Vagina (tissue), 2 donors: ENCODE measurements around the gene GABRB3.

ENCODE experiments used
- POLR2AphosphoS5 ChIP-seq, 2 donors: sonication (generic); formaldehyde crosslinking; IDR thresholded peaks; one replicate each; pipeline ENCODE4 v1.9.0; 2017; ENCODE audit warnings: antibody characterized with exemption in 2 of 2, mild to moderate bottlenecking in 2 of 2, low read depth in 1 of 2; ENCODE audit not compliant: insufficient read depth in 1 of 2
- TF ChIP-seq, protein P1 (sequence below), 3 experiments: fragments of 450-650 bp in 2 of 3; fragments of 200-600 bp in 1 of 3; sonication (generic) in 1 of 3; IDR thresholded peaks; one replicate each; pipeline ENCODE4 v1.5.1; 2017 to 2019; ENCODE audit warnings: antibody characterized with exemption in 3 of 3, mild to moderate bottlenecking in 2 of 3, moderate library complexity in 2 of 3

DNA sequence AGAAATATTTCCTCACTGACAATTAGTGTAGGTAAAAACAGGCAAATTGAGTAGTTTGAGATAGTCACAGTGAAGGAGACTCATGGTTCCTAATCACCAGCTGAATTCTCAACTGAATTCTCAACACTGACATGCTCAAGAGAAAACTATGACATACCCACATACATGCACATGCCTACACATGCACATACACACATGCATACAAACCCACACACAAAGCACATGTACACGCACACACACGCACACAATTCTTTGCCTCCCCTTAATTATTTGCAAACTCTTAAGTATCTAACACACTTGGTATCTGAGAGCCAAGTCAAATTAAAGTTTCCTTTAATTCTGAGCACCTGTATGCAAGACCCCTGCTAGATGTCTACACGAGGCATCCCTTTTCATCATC, 111.8 kb downstream of the GABRB3 start:
- TF ChIP-seq, protein P1, sequence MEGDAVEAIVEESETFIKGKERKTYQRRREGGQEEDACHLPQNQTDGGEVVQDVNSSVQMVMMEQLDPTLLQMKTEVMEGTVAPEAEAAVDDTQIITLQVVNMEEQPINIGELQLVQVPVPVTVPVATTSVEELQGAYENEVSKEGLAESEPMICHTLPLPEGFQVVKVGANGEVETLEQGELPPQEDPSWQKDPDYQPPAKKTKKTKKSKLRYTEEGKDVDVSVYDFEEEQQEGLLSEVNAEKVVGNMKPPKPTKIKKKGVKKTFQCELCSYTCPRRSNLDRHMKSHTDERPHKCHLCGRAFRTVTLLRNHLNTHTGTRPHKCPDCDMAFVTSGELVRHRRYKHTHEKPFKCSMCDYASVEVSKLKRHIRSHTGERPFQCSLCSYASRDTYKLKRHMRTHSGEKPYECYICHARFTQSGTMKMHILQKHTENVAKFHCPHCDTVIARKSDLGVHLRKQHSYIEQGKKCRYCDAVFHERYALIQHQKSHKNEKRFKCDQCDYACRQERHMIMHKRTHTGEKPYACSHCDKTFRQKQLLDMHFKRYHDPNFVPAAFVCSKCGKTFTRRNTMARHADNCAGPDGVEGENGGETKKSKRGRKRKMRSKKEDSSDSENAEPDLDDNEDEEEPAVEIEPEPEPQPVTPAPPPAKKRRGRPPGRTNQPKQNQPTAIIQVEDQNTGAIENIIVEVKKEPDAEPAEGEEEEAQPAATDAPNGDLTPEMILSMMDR (IDR thresholded peaks at IDR 0.05): no peak
- no peak for TF ChIP-seq POLR2AphosphoS5 (IDR thresholded peaks at IDR 0.05; ENCODE audit: insufficient read depth in 1 of 2, low read depth in 1 of 2)
